Stomach smooth muscle (tissue), 2 donors: ENCODE data around the gene TH.

Source experiments
- H3K27ac ChIP-seq: one replicate; pipeline ENCODE4 v1.7.0; 2013; ENCODE audit warnings: mild to moderate bottlenecking, low read length, inconsistent platforms
- H3K27me3 ChIP-seq, 2 donors: one replicate each; pipeline ENCODE4 v1.7.0; 2013; ENCODE audit warnings: low read length in 2 of 2; ENCODE audit not compliant: insufficient read depth in 2 of 2, control insufficient read depth in 1 of 2
- H3K36me3 ChIP-seq, 2 donors: one replicate each; pipeline ENCODE4 v1.7.0; 2013; ENCODE audit warnings: low read length in 2 of 2; ENCODE audit not compliant: control insufficient read depth in 2 of 2, insufficient read depth in 2 of 2
- H3K4me1 ChIP-seq: one replicate; pipeline ENCODE4 v1.7.0; 2013; ENCODE audit warnings: low read length; ENCODE audit not compliant: control insufficient read depth, insufficient read depth
- H3K4me3 ChIP-seq, 2 donors: one replicate each; pipeline ENCODE4 v1.7.0; 2013; ENCODE audit warnings: low read length in 2 of 2
- H3K9ac ChIP-seq, 2 donors: one replicate each; pipeline ENCODE4 v1.7.0; 2013; ENCODE audit warnings: low read length in 2 of 2, mild to moderate bottlenecking in 1 of 2
- H3K9me3 ChIP-seq, 2 donors: one replicate each; pipeline ENCODE4 v1.7.0; 2013; ENCODE audit warnings: low read length in 2 of 2; ENCODE audit not compliant: control insufficient read depth in 2 of 2
- donor health status: healthy.
- donor health status: Pancreatic carcinoma.

The TH gene

DNA sequence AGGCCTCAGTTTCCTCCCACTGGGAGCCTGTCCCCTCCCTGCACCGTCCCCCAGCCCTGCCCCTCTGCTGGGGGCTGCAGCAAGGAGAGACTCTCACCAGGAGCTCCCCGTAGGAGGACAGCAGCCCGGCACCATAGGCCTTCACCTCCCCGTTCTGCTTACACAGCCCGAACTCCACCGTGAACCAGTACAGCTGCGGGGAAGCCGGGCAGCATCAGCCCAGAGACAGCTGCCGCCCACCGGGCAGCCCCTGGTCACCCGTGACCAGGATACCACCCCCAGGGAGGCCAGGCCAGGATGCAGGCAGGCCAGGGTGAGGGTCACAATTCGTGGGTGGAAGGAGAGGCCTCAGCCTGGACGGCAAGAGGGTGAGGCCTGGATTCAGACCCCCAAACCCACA is 6.0 kb downstream of the TH start:
- Histone ChIP-seq H3K27me3 (peaks cover 4 to 32% of the 10 kb centered on the region in 2 donors), H3K9ac (no peak overlapping the region), H3K27ac (no peak overlapping the region), H3K9me3 (no peaks in the 10 kb centered on the region), H3K4me3 (no peak overlapping the region), H3K4me1 (peaks cover 5% of the 10 kb centered on the region), H3K36me3 (no peaks in the 10 kb centered on the region)

DNA sequence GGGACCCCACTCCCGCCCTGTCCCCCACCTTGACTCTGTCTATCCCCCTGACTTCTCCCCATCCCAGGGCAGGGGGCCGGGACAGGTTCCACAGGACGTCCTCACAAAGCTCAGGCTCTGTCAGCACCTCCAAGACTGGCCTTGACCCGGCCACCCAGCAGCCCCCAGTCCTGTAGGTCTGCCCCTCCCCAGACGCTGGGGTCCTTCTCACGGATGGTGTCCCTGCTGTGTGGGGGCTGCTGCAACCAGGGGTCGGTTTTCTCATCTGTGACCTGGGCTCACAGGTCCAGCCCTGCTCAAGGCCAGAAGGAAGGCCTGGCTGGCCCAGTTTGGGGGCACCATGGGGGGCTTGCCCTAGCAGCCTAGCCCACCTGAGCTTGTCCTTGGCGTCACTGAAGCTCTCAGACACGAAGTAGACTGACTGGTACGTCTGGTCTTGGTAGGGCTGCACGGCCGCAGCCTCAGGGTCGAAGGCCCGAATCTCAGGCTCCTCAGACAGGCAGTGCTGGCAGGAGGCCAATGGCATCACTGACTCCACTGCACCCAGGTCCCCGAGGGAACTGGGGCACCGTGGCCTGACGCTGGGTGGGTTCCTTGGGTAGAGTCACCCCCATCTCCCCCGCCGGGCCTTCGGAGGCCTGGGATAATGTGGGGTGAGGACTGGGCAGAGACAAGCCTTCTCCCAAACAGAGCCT is 6.6 kb downstream of the TH start:
- Histone ChIP-seq H3K36me3 (no peaks in the 10 kb centered on the region), H3K9me3 (no peaks in the 10 kb centered on the region), H3K27ac (no peak overlapping the region), H3K4me3 (no peak overlapping the region), H3K9ac (no peak overlapping the region), H3K4me1 (peaks cover 5% of the 10 kb centered on the region), H3K27me3 (peaks cover 4 to 32% of the 10 kb centered on the region in 2 donors)

DNA sequence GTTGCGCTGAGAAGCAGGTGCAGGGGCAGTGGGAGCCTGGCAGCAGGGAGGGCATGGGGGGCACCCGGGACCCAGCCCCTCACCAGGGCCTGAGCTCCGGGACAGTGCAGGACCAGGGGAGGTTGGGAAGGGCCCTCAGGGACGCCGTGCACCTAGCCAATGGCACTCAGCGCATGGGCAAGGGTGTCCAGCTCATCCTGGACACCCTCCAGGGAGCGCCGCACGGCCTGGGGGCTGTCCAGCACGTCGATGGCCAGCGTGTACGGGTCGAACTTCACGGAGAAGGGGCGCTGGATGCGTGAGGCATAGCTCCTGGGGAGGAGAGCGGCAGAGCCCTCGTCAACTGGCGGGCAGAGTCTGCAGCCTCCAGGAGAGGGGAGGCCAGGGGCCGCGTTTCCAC is 7.5 kb downstream of the TH start:
- Histone ChIP-seq H3K36me3 (no peaks in the 10 kb centered on the region), H3K4me3 (no peak overlapping the region), H3K27me3 (peaks cover 4 to 30% of the 10 kb centered on the region in 2 donors), H3K4me1 (peaks cover 5% of the 10 kb centered on the region), H3K9ac (no peak overlapping the region), H3K9me3 (no peaks in the 10 kb centered on the region), H3K27ac (no peak overlapping the region)

DNA sequence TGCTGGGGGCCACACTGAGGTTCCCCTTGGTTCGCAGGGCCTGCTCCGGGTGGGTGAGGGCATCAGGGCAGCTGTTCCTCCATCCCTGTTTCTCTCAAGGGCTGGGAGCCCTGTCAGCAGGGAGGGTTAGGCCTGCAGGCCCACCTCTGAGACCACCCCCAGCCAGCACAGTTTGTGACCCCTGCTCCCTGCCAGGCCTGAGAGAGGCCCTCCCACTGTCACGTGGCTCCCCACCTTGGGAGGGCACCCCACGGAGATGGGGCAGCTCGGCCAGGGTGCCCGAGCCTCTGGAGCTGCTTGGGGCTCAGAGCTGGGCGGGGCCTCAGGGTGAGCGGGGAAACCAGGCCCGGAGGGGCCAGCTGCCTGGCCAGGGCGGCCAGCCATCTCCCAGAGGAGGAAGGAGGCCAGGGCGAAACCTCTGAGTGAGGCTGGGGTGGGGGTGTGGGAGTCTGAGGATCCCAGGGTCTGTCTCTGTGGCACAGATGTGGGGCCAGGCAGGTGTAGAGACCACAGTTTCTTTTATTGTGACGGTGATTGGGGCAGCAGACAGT is 8.1 kb downstream of the TH start:
- H3K9me3 ChIP-seq = no peaks in the 10 kb centered on the region
- no peaks in the 10 kb centered on the region for H3K36me3 ChIP-seq
- peaks cover 4 to 30% of the 10 kb centered on the region in 2 donors for H3K27me3 ChIP-seq
- H3K4me3 ChIP-seq = no peak overlapping the region
- H3K9ac ChIP-seq = no peak overlapping the region
- no peak overlapping the region for H3K27ac ChIP-seq
- peaks cover 5% of the 10 kb centered on the region for H3K4me1 ChIP-seq

DNA sequence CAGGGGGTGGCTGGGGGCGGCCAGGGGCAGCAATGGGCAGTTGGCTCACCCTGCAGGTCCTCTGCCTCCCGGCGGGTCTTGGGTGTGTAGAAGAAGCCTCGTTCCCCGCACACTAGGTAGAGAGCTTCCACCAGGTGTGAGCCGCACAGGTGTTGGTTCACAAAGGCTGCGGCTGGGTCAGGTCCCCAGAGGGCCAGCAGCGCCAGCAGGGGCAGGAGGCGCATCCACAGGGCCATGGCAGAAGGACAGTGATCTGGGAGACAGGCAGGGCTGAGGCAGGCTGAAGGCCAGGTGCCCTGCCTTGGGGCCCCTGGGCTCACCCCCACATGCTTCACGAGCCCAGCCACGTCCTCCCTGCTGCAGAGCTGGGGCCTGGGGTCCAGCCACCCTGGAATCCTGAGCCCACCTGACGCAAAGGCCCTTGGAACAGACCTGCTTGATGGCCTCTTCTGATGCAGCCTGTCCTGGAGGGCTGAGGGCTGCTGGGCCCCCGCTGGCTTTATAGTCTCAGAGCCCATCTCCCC is 10.8 kb downstream of the TH start, which contains the start of gene INS:
Gene INS (minus strand): TSS at position 474 of the 524 bp plus-strand sequence. CDS start 238 bp downstream, at position 236.
- Histone ChIP-seq H3K4me3 (no peak within 1 kb of the TSS), H3K9me3 (no peaks in the 10 kb centered on the region), H3K36me3 (no peaks in the 10 kb centered on the region), H3K27me3 (peaks cover 7 to 31% of the 10 kb centered on the region in 2 donors), H3K27ac (no peak within 1 kb of the TSS), H3K4me1 (no peaks in the 10 kb centered on the region), H3K9ac (no peak within 1 kb of the TSS)

DNA sequence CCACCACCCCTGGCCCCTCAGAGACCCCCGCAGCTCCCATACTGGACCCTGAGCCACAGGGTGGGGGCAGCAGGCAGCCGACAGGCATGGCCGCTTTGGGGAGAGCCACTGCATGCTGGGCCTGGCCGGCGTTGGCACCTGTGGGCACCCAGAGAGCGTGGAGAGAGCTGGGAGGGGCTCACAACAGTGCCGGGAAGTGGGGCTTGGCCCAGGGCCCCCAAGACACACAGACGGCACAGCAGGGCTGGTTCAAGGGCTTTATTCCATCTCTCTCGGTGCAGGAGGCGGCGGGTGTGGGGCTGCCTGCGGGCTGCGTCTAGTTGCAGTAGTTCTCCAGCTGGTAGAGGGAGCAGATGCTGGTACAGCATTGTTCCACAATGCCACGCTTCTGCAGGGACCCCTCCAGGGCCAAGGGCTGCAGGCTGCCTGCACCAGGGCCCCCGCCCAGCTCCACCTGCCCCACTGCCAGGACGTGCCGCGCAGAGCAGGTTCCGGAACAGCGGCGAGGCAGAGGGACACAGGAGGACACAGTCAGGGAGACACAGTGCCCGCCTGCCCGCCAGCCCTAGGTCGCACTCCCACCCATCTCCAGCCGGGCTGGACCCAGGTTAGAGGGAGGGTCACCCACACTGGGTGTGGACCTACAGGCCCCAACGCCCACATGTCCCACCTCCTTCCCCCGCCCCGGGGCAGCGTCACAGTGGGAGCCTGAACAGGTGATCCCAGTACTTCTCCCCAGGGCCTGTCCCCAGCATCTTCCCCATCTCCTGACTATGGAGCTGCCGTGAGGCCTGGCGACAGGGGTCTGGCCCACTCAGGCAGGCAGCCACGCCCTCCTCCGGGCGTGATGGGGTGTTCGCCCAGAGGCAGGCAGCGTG is 11.8 kb downstream of the TH start:
- H3K9me3 ChIP-seq = no peaks in the 10 kb centered on the region
- no peaks in the 10 kb centered on the region for H3K4me1 ChIP-seq
- no peak overlapping the region for H3K4me3 ChIP-seq
- no peak overlapping the region for H3K27ac ChIP-seq
- H3K27me3 ChIP-seq = peaks cover 4 to 25% of the 10 kb centered on the region in 2 donors
- no peak overlapping the region for H3K9ac ChIP-seq
- no peaks in the 10 kb centered on the region for H3K36me3 ChIP-seq

DNA sequence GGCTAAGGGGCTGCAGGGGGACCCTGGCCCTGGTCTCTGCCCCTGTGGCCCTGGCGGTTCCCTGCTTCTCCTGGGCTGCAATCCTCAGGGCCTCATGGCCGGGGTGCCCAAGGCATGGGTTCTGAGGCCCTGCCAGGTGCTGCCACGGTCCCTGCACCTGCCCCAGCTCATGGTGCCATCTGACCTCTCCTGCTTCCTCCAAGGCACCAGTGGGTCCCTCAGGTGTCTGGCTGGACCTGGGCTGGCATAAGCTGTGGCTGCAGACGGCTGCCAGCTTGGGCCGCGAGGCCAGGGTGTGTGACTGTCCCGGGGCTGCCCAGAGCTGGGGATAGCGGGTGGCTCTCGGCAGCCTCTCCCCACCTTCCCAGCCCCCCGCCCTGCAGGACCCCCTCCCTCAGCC is 12.6 kb downstream of the TH start:
- H3K4me3 ChIP-seq = no peak overlapping the region
- no peak overlapping the region for H3K9ac ChIP-seq
- H3K36me3 ChIP-seq = no peaks in the 10 kb centered on the region
- H3K9me3 ChIP-seq = no peaks in the 10 kb centered on the region
- no peak overlapping the region for H3K27ac ChIP-seq
- peaks cover 4 to 25% of the 10 kb centered on the region in 2 donors for H3K27me3 ChIP-seq
- H3K4me1 ChIP-seq = no peaks in the 10 kb centered on the region

DNA sequence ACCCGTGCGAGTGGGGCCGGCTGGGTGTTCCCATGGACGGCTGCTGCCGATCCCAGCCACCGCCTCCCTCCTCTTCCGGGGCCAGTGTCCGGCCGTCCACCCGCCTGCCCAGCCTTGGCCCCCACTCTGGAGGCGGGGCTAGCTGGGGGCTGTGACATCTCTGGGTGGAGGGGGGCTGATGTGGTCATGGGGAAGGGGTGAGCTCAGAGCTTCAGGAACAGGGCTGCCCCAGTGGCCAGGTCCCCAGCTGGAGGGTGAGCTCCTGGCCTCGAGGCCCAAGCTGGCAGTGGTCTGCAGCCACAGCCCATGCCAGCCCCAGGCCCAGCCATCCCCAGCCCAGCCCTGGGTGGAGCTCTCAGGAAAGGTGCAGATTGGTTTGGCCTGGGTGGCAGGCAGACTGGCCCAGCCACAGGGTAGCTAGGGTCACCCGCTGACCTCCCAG is 13.3 kb downstream of the TH start:
- Histone ChIP-seq H3K4me3 (no peak overlapping the region), H3K4me1 (no peaks in the 10 kb centered on the region), H3K27ac (no peak overlapping the region), H3K9ac (no peak overlapping the region), H3K27me3 (peaks cover 4 to 22% of the 10 kb centered on the region in 2 donors), H3K9me3 (no peaks in the 10 kb centered on the region), H3K36me3 (no peaks in the 10 kb centered on the region)

DNA sequence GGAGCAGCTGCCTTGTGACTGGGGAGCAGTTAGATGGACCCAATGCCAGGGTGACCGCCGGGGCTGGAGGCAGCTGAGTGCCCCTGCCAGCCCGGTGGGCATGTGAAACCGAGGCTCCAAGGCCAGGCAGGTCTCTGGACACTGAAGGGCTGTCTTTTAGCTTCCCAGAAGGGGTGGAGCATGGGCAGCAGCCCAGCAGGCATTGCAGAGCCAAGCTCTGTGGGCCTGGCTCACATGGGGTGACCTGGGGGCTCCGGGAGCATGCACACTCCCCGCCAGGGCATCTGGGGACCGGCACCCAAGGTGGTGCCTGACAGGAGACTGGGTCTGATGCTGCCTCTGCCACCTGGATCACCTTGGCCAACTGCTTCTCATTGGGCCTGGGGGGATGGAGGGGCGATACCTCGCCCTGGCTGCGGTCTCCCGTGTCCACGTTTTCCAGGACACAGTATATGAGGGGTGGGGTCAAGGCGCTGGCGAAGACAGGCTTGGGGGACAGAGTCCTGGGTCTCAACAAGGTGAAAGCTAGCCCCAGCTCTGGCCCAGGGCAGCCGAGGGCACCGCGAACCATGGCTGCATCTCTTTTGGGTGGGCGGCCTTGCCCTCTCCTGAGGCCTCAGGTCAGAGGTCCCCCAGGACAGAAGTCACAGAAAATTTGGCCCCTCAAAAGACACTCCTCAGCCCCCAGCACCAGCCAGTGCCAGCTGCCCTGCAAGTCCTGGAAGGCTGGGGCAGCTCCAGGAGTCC is 14.1 kb downstream of the TH start:
- H3K27ac ChIP-seq = no peak overlapping the region
- no peaks in the 10 kb centered on the region for H3K36me3 ChIP-seq
- H3K4me1 ChIP-seq = no peaks in the 10 kb centered on the region
- no peak overlapping the region for H3K9ac ChIP-seq
- H3K4me3 ChIP-seq = no peak overlapping the region
- H3K27me3 ChIP-seq = peaks cover 4 to 22% of the 10 kb centered on the region in 2 donors
- H3K9me3 ChIP-seq = no peaks in the 10 kb centered on the region
